GM12878 (cell line): Measurements from ENCODE around the gene ABHD6. TPM values are rescaled to one million over a fixed set of nuclear protein-coding genes. Genes with fewer than 3 reads are reported as not detected.

ENCODE experiments used
- ATAC-seq: fragments of 200-7000 bp; cut with Tn5 transposase; 3 replicates; pipeline ENCODE4 v1.9.1; 2020; ENCODE audit warnings: mild to moderate bottlenecking, moderate library complexity
- BruUV-seq: library from RNA; stranded (reverse); fragments of 400-500 nt; replicated peaks from 2 replicates; lab custom pipeline; 2021; lab: Mats Ljungman, UMichigan
- CTCF ChIA-PET: fragments of 300-600 bp; sonication (Branson Sonifier 250); formaldehyde crosslinking; extraction: SDS; loops from one replicate; lab custom pipeline; 2021; ENCODE audit warnings: inconsistent platforms; lab: Yijun Ruan, JAX
- POLR2A ChIA-PET: fragments of 350-600 bp; formaldehyde crosslinking; extraction: SDS; loops from one replicate; lab custom pipeline; 2021; ENCODE audit warnings: inconsistent platforms; lab: Charles Lee
- RAD21 ChIA-PET: fragments of 300-600 bp; sonication (Branson Sonifier 250); formaldehyde crosslinking; loops from one replicate; lab custom pipeline; 2023; ENCODE audit warnings: antibody characterized with exemption; ENCODE audit not compliant: unreplicated experiment; lab: Charles Lee
- SMC1A ChIA-PET: fragments of 300-600 bp; sonication (Branson Sonifier 250); formaldehyde crosslinking; loops from one replicate; lab custom pipeline; 2023; ENCODE audit not compliant: unreplicated experiment, uncharacterized antibody; lab: Charles Lee
- DNase-seq: peaks from one replicate; pipeline ENCODE4 v3.0.0-alpha.2; 2011; ENCODE audit warnings: low read depth, low spot score
- FAIRE-seq: peaks from 3 replicates; lab custom pipeline; 2011; peaks lifted over from hg19 to GRCh38; lab: Jason Lieb, UNC
- H2AFZ ChIP-seq: 2 replicates; pipeline ENCODE4 v1.6.0; 2011; ENCODE audit warnings: low read depth, low read length, control low read depth; ENCODE audit not compliant: control insufficient read depth
- H3K27ac ChIP-seq: 2 replicates; pipeline ENCODE4 v1.5.1; 2011; ENCODE audit warnings: control low read depth; ENCODE audit not compliant: control insufficient read depth, insufficient read depth
- H3K27me3 ChIP-seq, 2 experiments: replicated peaks in 1 of 2; 2 replicates each; pipeline versions ENCODE4 v1.6.0 to v1.6.1; 2011; ENCODE audit warnings: low read length in 1 of 2; ENCODE audit not compliant: control insufficient read depth in 2 of 2, insufficient read depth in 2 of 2
- H3K36me3 ChIP-seq, 2 experiments: 2 replicates each; pipeline ENCODE4 v1.5.1; 2011; ENCODE audit warnings: low read length in 1 of 2; ENCODE audit not compliant: control insufficient read depth in 2 of 2, insufficient read depth in 2 of 2
- H3K4me1 ChIP-seq: 2 replicates; pipeline ENCODE4 v1.6.1; 2011; ENCODE audit warnings: mild to moderate bottlenecking, low read length, moderate library complexity, mixed read lengths; ENCODE audit not compliant: control insufficient read depth, insufficient read depth
- H3K4me2 ChIP-seq: 2 replicates; pipeline ENCODE4 v1.6.0; 2011; ENCODE audit warnings: control low read depth; ENCODE audit not compliant: control insufficient read depth, insufficient read depth
- H3K4me3 ChIP-seq: fragments of 200-600 bp; sonication (generic); 2 replicates; pipeline ENCODE4 v1.5.1; 2016
- H3K79me2 ChIP-seq: 2 replicates; pipeline ENCODE4 v1.6.0; 2011; ENCODE audit warnings: low read length; ENCODE audit not compliant: control insufficient read depth, insufficient read depth
- H3K9ac ChIP-seq: 2 replicates; pipeline ENCODE4 v1.8.0; 2011; ENCODE audit warnings: low read length, control low read depth, mixed read lengths; ENCODE audit not compliant: control insufficient read depth, insufficient read depth
- H3K9me3 ChIP-seq: replicated peaks from 3 replicates; pipeline ENCODE4 v1.5.1; 2011; ENCODE audit warnings: mild to moderate bottlenecking, low read length; ENCODE audit not compliant: control insufficient read depth, insufficient read depth
- H4K20me1 ChIP-seq: 2 replicates; pipeline ENCODE4 v1.6.0; 2011; ENCODE audit not compliant: control insufficient read depth, insufficient read depth
- EGR1 ChIP-seq, 2 experiments: IDR thresholded peaks; 1 replicate in 1 of 2; 2 replicates in 1 of 2; pipeline ENCODE4 v1.6.1; 2011 to 2012; ENCODE audit warnings: low read depth in 2 of 2, low read length in 2 of 2, borderline replicate concordance in 1 of 2, mild to moderate bottlenecking in 1 of 2, moderate library complexity in 1 of 2
- MYB ChIP-seq: fragments of 150-350 bp; IDR thresholded peaks from 2 replicates; pipeline ENCODE4 v1.6.1; 2014; ENCODE audit warnings: mild to moderate bottlenecking, low read depth, low read length, borderline replicate concordance
- NFXL1 ChIP-seq: fragments of 450-650 bp; IDR thresholded peaks from 2 replicates; pipeline ENCODE4 v1.6.1; 2017; ENCODE audit warnings: antibody characterized with exemption, mild to moderate bottlenecking, borderline replicate concordance
- POLR2AphosphoS2 ChIP-seq: IDR thresholded peaks from 2 replicates; pipeline ENCODE4 v1.6.1; 2011; ENCODE audit warnings: low read depth, mild to moderate bottlenecking, low read length, improper control_type of control experiment, moderate library complexity
- SMAD5 ChIP-seq: IDR thresholded peaks from 2 replicates; pipeline ENCODE4 v1.6.1; 2016; ENCODE audit warnings: antibody characterized with exemption, low read depth
- SREBF2 ChIP-seq: IDR thresholded peaks from 2 replicates; pipeline ENCODE4 v1.6.1; 2012; ENCODE audit warnings: mild to moderate bottlenecking, low read length
- WGBS: methylation state at CpG from one replicate; pipeline ENCODE4 v1.1.6; 2016; ENCODE audit warnings: low lambda C conversion rate; ENCODE audit not compliant: insufficient replicate concordance, insufficient coverage; ENCODE audit errors: missing lambda C conversion rate; 5-methylcytosine and 5-hydroxymethylcytosine counted together
- in situ Hi-C: fragments of 300-500 bp; cut with MboI; formaldehyde crosslinking; loops from 9 replicates; pipeline ENCODE4 v1.14.3; 2018; ENCODE audit warnings: mixed read lengths
- intact Hi-C: fragments of 100-400 bp; cut with micrococcal nuclease; formaldehyde crosslinking; loops from one replicate; pipeline ENCODE4 v1.14.2; 2022; ENCODE audit not compliant: unreplicated experiment
- polyA plus RNA-seq, 11 experiments: library from polyadenylated mRNA; depleted of rRNA in 4 of 11; unstranded in 6 of 11; stranded (reverse) in 5 of 11; fragments of >200 nt; fragmentation: Nextera tagmentation in 4 of 11; fragmentation: Illumina TruSeq in 1 of 11; extraction: Ambion mirVana in 4 of 11; extraction: Trizol in 1 of 11; gene quantifications; 1 replicate in 1 of 11; 2 replicates in 10 of 11; pipeline versions ENCODE4 v1.2.1 to v1.2.3, GENCODE V29; 2011 to 2016; ENCODE audit warnings: inconsistent platforms in 2 of 11, missing spikeins in 2 of 11, low read depth in 1 of 11
- total RNA-seq, 4 experiments: library from RNA; depleted of rRNA in 3 of 4; stranded (reverse); fragments of >200 nt in 3 of 4; fragmentation: Illumina TruSeq in 1 of 4; extraction: Trizol in 1 of 4; gene quantifications; 2 replicates each; pipeline versions ENCODE4 v1.2.1 to v1.2.3, GENCODE V29; 2013 to 2021
- TF ChIP-seq, protein P1 (sequence below), 3 experiments: IDR thresholded peaks in 2 of 3; conservative IDR thresholded peaks in 1 of 3; 2 replicates each; pipeline ENCODE4 v1.5.1; 2011; ENCODE audit warnings: low read depth in 3 of 3, low read length in 3 of 3, mild to moderate bottlenecking in 3 of 3, control low read depth in 2 of 3, moderate library complexity in 2 of 3, inconsistent platforms in 1 of 3, mixed read lengths in 1 of 3; ENCODE audit not compliant: control insufficient read depth in 2 of 3, insufficient read depth in 1 of 3; ENCODE audit errors: extremely low read depth in 1 of 3
- TF ChIP-seq, protein P2 (sequence below): fragments of 450-650 bp; conservative IDR thresholded peaks from 2 replicates; pipeline ENCODE4 v1.6.1; 2017; ENCODE audit warnings: mild to moderate bottlenecking, moderate library complexity
- TF ChIP-seq, protein P3 (sequence below): fragments of 450-650 bp; IDR thresholded peaks from 2 replicates; pipeline ENCODE4 v1.6.1; 2016; ENCODE audit warnings: mild to moderate bottlenecking

ABHD6 gene
- total and polyA plus RNA-seq, 10 of the 15 experiments (the other 5 are each of a cell fraction or from before 2014, with no cell fraction given): 1.4 to 33.2 (median 3.2) TPM

DNA sequence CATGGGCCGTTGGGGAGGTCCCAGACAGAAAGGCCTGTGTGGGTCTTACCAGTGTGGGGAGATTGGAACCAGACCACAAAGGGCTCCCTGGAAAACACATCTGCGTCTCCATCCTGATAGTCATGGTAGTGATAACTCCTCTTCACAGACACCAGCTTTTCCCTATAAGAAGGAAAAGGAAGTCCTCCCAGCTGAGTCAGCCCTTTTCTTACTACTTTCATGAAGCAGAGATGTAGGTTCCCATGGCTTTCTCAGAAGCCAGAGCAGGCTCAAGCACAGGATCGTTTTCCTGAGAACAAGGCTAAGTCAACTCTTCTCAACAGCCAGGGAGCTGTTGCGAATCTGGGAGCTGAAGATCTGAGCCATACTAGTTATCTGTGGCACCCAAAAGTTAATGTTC is 32.9 kb upstream of the ABHD6 start:
- 83% methylated on average over 4 of the region's 4 CpGs for WGBS
- ChIA-PET RAD21 (interaction anchor here (0.6 to 8.1 kb wide), 6 partner anchors 8 to 31 kb away, joined by 3 to 285 read pairs (median 4); partner anchors contain the start of gene DNASE1L3), POLR2A (interaction anchor here (1.2 to 17.1 kb wide), 3 partner anchors 5 to 30 kb away, joined by 3 to 491 read pairs (median 491); partner anchors contain the start of gene DNASE1L3), CTCF (interaction anchor here (0.6 to 25.2 kb wide), 5 partner anchors 8 to 101 kb away, joined by 4 to 655 read pairs (median 6); partner anchors contain the start of genes DNASE1L3, HTD2 and RPP14), SMC1A (interaction anchor here (1.7 to 12.6 kb wide), 4 partner anchors 8 to 28 kb away, joined by 8 to 510 read pairs (median 15); partner anchors contain the start of gene DNASE1L3)
- Histone ChIP-seq H3K4me2 (no peak overlapping the region), H3K4me3 (no peak overlapping the region), H4K20me1 (no peaks in the 10 kb centered on the region), H3K79me2 (no peaks in the 10 kb centered on the region; the same call in 1 of the 2 replicates), H3K36me3 (peaks cover 0 to 1% of the 10 kb centered on the region in 2 experiments; a peak in 1 of 4 replicates), H3K4me1 (peaks cover 36% of the 10 kb centered on the region), H3K9me3 (peaks cover 4% of the 10 kb centered on the region; the same call in 2 of the 3 replicates), H3K27me3 (no peaks in the 10 kb centered on the region), H3K27ac (no peak overlapping the region), H2AFZ (no peak overlapping the region), H3K9ac (no peak overlapping the region)
- intact Hi-C loops (no loop called here), in situ Hi-C loops (loop anchor here (25.0 kb wide), 1 partner anchor 1183 kb away; no protein-coding TSS in a partner anchor)
- no peak for DNase-seq
- no TSS peak for BruUV-seq
- ATAC-seq: no peak
- FAIRE-seq: no peak
- TF ChIP-seq, protein P1, sequence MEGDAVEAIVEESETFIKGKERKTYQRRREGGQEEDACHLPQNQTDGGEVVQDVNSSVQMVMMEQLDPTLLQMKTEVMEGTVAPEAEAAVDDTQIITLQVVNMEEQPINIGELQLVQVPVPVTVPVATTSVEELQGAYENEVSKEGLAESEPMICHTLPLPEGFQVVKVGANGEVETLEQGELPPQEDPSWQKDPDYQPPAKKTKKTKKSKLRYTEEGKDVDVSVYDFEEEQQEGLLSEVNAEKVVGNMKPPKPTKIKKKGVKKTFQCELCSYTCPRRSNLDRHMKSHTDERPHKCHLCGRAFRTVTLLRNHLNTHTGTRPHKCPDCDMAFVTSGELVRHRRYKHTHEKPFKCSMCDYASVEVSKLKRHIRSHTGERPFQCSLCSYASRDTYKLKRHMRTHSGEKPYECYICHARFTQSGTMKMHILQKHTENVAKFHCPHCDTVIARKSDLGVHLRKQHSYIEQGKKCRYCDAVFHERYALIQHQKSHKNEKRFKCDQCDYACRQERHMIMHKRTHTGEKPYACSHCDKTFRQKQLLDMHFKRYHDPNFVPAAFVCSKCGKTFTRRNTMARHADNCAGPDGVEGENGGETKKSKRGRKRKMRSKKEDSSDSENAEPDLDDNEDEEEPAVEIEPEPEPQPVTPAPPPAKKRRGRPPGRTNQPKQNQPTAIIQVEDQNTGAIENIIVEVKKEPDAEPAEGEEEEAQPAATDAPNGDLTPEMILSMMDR (IDR thresholded peaks at IDR 0.05 in 2 of 3, conservative IDR thresholded peaks at IDR 0.05 in 1 of 3; ENCODE audit: control insufficient read depth in 2 of 3, extremely low read depth in 1 of 3, insufficient read depth in 1 of 3, low read depth in 3 of 3, low read length in 3 of 3): no peak
- no peak for TF ChIP-seq POLR2AphosphoS2
- TF ChIP-seq, protein P2, sequence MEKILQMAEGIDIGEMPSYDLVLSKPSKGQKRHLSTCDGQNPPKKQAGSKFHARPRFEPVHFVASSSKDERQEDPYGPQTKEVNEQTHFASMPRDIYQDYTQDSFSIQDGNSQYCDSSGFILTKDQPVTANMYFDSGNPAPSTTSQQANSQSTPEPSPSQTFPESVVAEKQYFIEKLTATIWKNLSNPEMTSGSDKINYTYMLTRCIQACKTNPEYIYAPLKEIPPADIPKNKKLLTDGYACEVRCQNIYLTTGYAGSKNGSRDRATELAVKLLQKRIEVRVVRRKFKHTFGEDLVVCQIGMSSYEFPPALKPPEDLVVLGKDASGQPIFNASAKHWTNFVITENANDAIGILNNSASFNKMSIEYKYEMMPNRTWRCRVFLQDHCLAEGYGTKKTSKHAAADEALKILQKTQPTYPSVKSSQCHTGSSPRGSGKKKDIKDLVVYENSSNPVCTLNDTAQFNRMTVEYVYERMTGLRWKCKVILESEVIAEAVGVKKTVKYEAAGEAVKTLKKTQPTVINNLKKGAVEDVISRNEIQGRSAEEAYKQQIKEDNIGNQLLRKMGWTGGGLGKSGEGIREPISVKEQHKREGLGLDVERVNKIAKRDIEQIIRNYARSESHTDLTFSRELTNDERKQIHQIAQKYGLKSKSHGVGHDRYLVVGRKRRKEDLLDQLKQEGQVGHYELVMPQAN: no peak
- TF ChIP-seq NFXL1: no peak
- TF ChIP-seq SREBF2: no peak
- no peak for TF ChIP-seq EGR1 (IDR thresholded peaks at IDR 0.05; ENCODE audit: borderline replicate concordance in 1 of 2, low read depth in 2 of 2, low read length in 2 of 2)
- TF ChIP-seq MYB: no peak
- TF ChIP-seq, protein P3, sequence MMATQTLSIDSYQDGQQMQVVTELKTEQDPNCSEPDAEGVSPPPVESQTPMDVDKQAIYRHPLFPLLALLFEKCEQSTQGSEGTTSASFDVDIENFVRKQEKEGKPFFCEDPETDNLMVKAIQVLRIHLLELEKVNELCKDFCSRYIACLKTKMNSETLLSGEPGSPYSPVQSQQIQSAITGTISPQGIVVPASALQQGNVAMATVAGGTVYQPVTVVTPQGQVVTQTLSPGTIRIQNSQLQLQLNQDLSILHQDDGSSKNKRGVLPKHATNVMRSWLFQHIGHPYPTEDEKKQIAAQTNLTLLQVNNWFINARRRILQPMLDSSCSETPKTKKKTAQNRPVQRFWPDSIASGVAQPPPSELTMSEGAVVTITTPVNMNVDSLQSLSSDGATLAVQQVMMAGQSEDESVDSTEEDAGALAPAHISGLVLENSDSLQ: no peak
- no peak for TF ChIP-seq SMAD5
